HG02973 (cell line): ENCODE measurements around the gene RCN1.
"Not testable (repeated sequence)": the region's sequence is repeated elsewhere in the genome, so short reads cannot be mapped to it uniquely, and the experiment has no call there.

ENCODE experiments used
- ATAC-seq: cut with Tn5 transposase; IDR thresholded peaks from one replicate; pipeline ENCODE4 v1.9.1; 2021; ENCODE audit warnings: moderate library complexity; ENCODE audit not compliant: unreplicated experiment

RCN1 gene

DNA sequence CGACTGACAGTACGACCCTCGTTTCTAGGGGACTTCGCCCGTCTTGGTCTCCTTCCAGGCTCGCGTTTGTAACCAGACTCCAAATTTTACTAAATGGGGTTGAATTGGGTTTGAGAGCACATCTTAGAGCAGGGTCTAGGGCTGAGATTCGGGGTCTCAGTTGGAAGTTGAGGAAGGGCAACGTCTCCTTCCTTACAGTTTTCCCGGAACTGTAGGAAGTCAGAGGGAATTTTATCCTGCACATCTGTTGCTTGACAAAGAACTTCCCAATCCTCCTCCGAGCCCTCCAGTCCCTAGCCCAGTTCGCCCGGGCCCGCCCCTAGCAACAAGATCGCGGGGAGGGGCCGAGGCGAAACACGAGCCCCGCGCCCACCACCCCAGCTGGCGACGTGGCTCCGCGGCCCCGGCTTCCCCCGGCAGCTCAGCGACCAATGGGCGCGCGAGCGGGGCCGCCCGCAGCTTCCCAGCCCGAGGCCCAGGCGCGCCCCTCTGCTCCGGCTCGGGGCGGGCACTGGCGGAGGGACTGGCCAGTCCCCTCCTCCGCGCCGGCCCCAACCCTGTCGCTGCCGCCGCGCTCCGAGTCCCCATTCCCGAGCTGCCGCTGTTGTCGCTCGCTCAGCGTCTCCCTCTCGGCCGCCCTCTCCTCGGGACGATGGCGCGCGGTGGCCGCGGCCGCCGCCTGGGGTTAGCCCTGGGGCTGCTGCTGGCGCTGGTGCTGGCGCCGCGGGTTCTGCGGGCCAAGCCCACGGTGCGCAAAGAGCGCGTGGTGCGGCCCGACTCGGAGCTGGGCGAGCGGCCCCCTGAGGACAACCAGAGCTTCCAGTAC, at the start of gene RCN1:
RCN1 (plus strand) TSS at position 530 of the 826 bp plus-strand sequence; CDS start at position 653, 123 bp downstream.
- ATAC-seq: peak; percentile 46

DNA sequence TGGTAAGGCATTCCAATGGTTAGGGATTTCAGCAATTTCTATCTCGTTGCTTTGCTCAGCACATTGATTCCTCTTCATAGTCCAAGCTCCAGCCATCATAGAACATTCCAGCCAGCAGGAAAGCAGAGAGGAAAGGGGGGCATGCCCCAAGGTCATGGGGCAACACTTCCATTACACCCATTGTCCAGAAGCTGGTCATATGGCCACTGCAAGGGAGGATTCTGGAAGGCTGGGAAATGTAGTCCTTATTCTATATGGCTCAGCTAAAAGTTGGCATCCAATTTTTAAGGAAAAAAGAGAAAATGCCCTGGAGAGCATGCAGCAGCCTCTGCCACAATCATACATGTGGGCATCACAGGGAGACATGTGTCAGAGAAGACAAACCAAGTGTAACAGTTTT, 47.1 kb upstream of the RCN1 start:
- ATAC-seq: no peak

DNA sequence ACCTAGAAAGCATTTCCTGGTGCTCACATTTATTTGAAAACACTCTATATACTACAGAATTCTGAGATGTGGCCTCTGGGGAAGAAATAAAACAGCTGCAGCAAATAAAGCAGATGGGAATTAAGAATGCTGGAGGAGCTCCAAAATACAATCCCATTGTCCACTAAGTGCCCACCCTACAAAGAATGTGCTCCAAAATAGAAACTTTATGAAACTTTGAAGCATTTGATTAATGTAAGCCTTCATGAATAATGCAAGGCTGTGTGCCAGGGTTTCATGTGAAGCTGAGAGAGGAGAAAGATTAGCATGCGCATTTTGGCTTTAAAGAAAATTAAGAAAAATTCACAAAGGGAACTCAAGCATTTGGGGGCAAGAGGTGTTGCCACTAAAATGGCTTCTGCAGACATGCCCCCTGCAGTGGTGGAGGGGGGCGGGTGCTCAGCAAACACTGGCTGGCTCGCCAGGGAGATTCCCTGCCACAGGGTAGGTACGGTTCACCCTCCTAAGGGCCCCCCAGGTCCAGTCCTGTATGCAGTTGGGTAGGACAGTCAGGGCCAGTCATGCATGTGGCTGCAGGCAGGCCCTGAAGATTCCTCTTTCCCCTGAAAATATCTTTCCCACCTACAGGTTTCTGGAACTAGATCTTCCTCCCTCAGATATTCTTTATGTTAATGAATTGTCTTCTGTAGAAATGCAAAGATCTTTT, 46.6 kb upstream of the RCN1 start:
- no peak for ATAC-seq

DNA sequence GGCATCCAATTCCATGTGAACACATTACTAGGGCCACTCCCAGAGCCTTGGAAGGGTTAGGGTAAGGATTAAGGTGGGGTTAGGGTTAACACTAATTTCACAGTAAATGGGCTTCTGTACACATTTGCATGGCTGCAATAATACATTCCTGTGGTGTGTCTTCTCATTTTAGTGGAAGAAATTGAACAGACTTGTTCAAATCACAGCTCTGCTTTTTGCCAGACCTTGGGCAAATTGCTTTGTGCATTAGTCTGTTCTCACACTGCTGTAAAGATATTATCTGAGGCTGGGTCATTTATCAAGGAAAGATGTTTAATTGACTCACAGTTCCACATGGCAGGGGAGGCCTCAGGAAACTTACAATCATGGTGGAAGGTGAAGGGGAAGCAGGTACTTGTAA, 45.4 kb upstream of the RCN1 start:
- ATAC-seq: no peak

DNA sequence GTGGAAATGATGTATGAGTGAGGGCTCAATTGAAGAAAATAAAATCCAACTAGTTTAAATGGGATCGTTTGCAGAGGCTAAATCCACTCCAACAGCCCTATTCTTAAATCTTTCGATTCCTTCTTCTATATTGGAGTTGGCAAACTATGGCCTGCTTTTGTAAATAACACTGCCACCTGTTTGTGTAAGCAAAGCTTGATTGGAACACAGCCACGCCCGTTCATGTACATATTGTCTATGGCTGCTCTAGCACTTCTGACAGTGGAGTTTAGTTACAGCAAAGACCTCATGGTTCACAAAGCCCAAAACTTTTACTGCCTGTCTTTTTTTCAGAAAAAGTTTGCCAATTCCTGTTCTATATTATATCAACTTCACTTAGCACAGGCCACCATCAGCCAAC, 40.6 kb upstream of the RCN1 start:
- ATAC-seq: no peak

DNA sequence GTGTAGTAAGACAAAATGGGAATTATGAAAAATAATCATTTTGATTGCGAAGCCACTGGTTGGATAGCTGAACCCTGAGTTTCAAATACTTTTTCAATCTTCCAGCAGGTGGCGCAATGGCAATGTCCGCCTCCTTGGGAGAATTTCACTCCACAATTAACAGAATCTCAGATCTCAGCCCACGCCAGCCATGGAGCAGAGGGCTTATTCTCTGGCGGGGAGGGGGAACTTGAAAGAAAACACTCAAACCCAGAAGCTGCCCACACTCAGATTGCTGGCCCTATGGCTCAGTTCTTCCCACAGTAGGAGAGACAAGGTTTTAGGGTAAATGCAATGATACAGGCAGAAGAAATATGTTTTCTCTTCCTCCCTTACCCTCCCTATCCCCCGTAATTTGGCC, 38.7 kb upstream of the RCN1 start:
- no peak for ATAC-seq

DNA sequence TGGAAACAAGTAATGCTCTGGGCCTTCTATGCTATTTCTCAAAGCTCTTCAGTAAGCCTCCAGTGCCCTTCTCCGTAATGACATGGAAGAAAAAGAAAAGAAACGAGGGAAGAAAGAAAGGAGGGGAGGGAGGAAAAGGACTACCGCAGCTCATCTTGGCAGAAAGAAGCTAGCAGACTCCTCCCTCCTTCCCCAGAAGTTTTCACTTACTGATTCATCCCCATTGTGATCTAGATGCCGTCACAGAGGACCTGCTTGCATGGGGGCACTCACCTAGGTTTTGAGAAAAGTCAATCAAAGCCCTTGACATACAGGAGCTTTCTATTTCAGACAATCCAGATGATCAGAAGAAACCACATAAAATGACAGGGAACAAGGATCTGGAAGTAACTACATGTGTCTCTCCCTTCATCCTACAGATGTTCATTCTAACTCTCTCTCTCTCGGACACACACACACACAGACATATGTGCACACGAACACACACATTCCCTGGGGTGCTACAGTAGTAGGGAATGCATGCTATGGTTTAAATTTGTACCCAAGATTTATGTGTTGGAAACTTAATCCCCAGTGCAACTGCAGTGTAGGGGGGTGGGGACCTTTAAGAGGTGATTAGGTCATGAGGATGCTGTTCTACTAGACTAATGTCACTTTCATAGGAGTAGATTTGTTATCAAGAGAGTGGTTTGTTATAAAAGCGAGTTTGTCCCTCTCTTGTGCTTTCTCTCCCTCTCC, 37.6 kb upstream of the RCN1 start:
- no peak for ATAC-seq

DNA sequence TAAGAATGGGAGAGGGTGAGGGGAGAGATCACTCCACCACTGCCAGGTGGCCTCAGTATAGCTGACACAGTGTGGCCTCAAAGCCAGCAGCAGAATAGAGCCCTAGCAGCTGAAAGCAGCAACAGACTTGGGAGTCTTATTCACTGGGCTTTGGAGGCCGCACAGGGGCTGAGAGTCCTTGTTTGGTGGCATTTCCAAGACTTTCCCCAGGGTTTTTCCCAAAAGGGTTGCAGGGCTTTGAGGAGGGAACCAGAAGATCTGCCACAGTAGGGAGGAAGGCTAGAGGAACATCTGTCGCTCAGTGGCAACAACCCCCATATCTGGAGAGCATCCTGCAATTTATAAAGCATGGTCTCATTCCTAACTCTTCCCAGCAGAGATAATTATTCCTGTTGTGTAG, 35.0 kb upstream of the RCN1 start:
- ATAC-seq: no peak

DNA sequence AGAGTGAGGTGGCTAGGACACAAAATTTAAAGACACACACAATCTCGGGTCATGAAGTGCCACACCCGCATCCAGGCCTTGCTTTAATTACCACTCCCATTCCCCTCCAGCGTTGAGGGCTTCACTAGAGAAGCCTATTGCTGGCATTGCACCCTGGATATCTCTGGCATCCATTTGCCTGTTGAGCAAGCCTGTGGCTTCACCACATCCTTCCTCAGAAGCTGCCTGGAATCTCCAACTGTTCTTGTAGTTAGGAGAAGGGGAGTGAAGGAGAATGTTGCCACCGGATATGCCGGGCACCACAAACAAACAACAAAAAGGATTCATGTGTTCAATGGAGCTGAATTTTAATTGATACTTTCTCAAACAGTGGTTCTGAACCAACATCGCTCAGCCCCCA, 34.4 kb upstream of the RCN1 start:
- ATAC-seq: no peak

DNA sequence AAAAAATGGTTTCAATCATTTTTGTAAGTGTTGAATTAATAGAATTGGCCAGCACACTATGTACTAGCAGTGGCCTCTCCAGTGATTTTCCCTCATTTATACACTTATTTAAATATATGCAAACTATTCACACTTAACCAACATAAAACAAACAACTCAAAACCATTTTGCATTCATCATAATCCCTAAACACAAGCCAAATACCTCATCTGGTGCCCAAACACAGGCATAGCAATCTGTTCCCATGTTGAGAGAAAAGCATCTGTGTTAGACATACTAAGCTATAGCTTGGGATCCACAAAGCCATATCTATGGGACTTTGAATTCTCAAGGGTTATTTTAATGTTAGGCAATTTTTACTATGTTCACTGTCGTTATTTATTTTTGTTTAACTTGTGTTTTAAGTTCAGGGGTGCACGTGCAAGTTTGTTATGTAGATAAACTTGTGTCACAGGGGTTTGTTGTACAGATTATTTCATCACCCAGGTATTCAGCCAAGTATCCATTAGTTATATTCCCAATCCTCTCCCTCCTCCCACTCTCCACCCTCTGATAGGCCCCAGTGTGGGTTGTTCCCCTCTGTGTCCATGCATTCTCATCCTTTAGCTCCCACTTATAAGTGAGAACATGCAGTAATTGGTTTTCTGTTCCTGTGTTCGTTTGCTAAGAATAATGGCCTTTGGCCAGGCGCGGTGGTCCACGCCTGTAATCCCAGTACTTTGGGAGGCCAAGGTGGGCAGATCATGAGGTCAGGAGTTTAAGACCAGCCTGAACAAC, 31.0 kb upstream of the RCN1 start:
- ATAC-seq: no peak

DNA sequence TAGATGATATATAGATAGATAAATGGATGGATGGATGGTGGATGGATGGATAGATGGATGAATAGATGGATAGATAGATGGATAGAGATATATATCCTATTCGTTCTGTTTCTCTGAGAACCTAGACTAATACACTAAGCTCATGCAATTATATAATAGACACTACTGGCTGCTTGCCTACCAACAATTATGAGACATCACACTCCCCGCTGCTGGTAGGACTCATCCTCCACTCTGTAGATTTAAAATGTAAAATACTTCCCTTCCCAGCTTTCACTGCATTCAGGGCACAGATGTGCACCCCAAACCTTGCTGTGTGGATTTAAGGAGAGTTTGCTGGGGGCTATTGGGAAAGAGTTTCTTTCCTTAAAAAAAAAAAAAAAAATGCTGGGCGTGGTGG, 28.3 kb upstream of the RCN1 start:
- no peak for ATAC-seq

DNA sequence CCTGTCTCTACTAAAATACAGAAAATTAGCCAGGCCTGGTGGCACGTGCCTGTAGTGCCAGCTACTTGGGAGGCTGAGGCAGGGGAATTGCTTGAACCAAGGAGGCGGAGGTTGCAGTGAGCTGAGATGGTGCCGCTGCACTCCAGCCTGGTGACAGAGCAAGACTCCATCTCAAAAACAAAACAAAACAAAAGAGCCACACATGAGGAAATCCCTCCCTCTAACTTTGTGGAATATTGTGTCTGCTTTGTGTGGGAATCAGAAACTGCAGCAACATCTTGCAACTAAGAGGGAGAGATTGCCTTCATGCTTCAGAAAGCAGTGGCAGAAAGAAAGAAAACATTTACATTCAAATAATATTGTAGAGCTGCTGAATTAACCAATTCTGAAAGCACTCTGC, 27.8 kb upstream of the RCN1 start:
- not testable (repeated sequence) for ATAC-seq

DNA sequence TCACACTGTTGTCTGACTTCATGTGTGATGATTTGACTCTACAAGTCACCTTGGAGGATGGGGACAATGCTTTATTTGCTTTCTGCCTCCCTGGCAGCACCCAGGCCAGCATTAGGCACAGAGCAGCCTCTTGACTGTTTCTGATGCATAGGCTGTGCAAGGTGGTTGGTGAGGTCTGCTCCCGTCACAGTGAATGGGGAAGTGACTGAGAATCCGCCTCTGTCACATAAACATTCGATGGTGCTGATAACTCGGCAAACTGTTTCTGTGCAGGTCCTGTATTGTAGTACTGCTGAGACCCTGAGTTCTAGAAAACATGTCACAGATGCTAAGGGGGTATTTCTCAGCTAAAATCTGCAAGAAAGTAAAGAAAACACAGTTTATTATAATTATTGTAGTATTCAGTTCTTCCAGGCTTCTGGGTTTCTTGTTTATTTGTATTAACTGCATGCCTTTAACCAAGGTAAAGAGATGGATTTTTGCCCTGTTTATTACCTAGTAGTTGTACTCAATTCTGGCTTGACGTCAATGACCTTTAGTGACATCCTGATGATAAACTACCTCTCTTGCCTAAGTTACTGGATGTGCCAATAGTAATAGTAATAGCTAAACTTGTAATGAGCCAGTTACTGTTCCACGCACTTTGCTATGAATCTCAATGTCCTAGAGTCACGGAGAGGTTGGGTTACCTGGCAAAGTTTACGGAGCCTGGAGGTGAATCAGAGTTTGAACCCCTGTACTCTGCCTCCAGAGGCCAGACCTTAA, 24.8 kb upstream of the RCN1 start:
- no peak for ATAC-seq

DNA sequence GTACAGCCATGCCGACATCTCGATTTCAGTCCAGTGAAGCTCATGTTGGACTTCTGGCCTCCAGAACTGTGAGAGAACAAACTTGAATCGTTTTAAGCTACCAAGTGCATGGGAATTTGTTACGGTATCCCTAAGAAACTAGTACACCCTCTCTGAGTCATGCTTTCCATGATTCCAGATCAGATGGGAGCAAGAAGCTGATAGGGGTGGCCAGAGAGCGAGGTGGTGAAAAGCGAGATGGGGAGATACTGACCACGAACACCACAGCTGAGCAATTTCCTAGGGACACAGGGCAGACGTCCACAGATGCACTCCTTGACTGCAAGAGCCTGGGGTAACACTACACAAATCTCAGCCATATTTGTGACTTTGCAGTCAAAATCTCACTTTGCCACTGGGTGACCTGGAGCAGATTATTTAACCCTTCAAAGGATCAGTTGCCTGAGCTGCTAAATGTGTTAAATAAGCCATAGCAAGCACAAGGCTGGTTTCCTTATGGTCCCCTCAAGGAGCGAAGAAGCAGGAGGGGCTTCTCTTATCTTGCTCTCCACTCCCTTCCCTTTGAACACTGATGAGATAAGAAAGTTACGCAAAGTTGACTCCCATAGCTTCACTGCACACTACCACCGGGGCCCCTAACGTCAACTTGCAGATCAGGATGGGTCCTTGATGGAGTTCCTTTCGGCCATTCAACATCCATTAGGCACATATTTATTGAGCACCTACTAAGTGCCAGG, 22.6 kb upstream of the RCN1 start:
- ATAC-seq: no peak

DNA sequence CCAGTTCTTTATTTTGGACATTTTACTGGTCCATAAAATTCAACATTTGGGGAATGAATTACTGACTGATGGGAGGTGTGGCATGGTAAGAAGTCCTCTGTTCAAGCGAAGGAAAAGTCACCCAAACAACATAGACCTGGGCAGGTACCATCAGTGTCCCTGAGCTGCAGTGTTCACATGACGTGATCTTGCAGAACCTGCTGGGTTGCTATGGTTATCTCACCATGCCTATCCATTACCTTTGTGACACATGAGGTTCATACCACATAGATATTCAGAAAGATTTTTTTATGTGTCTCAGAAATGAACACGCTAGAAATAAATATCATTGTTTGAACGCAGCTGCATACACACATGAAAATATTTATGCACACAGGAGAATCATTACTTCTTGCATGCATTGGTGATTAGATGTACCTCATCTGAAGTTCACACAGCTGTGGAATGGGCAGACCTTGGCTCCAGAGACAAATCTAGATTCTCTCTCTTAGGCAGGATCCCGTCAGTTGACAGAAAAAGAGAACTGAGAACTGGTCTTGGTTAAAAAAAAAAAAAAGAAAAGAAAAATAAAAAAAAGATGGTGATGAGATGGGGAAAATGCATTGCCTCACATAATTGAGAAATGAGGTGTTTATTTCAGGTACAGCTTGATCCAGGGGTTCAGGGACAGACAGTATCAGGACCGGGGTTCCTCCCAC, 21.4 kb upstream of the RCN1 start:
- no peak for ATAC-seq

DNA sequence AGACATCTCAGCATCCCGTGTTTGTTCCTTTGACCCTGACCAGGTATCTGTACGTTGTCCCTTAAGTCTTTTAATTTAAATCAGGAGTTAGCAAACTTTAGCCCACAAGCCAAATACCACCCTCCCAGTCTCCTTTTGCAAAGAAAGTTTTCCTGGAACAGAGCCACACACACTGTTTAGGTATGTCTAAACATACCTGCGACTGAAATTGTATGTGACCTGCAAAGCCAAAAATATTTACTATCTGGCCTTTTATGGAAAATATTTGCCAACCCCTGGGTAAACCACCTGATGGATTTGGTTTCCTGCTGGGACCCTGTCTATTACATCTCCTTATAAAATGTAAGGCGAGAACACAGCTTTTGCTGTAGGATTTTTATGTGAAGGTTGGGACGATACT, 20.2 kb upstream of the RCN1 start:
- no peak for ATAC-seq

DNA sequence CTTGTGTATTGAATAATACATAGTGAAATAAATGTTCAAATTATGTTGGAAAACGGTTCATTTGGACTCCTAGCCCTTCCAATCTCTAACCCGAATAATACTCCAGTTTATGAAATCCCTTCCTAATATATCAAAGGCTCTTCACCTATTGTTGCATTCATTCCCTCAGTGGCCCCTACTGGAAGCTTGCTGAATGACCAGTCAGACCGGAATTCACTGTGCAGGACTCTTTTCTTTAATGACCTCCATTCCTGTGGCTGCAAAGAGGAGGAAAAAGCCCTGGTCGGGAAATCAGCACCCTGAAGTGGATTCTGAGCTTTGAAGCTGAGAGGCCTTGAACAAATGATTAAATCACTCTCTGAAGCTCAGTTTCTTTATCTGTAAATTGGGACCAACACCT, 19.1 kb upstream of the RCN1 start:
- no peak for ATAC-seq

DNA sequence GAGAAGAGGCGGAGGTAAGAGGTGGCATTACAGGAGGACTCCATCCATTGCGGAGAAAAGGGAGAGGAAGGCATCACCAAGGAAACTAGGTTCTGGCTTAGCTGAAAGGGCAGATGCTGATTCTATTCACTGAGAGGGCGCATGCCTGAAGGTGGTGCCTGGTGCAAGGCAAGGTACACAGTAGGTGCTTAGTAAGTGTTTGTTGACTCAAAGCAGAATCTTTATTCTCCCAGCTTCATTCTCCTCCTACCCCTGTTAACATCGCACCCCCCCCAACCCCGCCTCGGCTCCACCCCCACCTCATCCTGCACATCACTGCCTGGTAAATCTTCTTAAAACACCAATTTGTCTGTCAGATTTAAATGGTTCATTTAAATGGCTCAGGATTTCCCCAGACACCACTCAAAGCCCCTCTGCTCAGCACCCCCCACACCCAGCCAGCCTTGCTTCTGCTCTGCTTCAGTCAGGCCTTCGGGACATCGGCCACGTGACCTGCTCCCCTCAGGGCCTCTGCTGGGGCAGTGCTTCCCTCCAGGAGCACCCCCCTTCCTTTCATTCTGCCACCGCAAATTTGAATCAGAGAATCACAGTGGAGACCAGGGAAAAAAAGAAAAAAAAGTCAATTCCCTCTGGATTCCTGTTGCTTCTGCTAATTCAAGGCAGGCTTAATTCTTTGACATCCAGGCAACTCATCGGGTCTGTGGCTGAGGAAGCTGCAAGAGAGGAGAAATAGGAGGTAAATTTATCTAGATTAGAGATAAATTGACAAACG, 17.8 kb upstream of the RCN1 start:
- no peak for ATAC-seq
